Body of pancreas (tissue), 4 donors: ENCODE data around the gene SYCP3. TPM values are rescaled to one million over a fixed set of nuclear protein-coding genes. Genes with fewer than 3 reads are reported as not detected.

Experiments
- ATAC-seq: fragments of 150-250 bp; one replicate; pipeline ENCODE4 v1.9.1; 2016
- DNase-seq, 4 donors: peaks; one replicate each; pipeline ENCODE4 v3.0.0-alpha.2; 2019
- H3K27ac ChIP-seq, 4 donors: fragments of 200-600 bp; sonication (generic); 1 replicate in 3 of 4; 2 replicates in 1 of 4; pipeline versions ENCODE4 v1.5.1 to v1.6.1; 2016 to 2019; ENCODE audit warnings: mild to moderate bottlenecking in 1 of 4, mixed read lengths in 1 of 4, moderate library complexity in 1 of 4
- H3K27me3 ChIP-seq, 2 donors: fragments of 200-600 bp; sonication (generic); one replicate each; pipeline ENCODE4 v1.6.0; 2016; ENCODE audit warnings: mild to moderate bottlenecking in 1 of 2
- H3K36me3 ChIP-seq, 2 donors: fragments of 200-600 bp; sonication (generic); replicated peaks in 1 of 2; 2 replicates each; pipeline ENCODE4 v1.5.1; 2016; ENCODE audit warnings: low read depth in 2 of 2; ENCODE audit not compliant: insufficient read depth in 1 of 2
- H3K4me1 ChIP-seq: fragments of 200-600 bp; sonication (generic); one replicate; pipeline ENCODE4 v1.6.0; 2016
- H3K4me3 ChIP-seq, 2 donors: fragments of 200-600 bp; sonication (generic); 1 replicate in 1 of 2; 2 replicates in 1 of 2; pipeline ENCODE4 v1.5.1; 2016 to 2019
- H3K9me3 ChIP-seq, 3 donors: fragments of 200-600 bp; sonication (generic); 1 replicate in 2 of 3; 2 replicates in 1 of 3; pipeline ENCODE4 v1.5.1; 2016
- POLR2A ChIP-seq, 3 donors: fragments of 450-650 bp; IDR thresholded peaks; one replicate each; pipeline ENCODE4 v1.6.1; 2016; ENCODE audit warnings: antibody characterized with exemption in 3 of 3, mild to moderate bottlenecking in 2 of 3
- WGBS, 2 donors: methylation state at CpG; one replicate each; pipeline ENCODE4 v1.1.5; 2017; 5-methylcytosine and 5-hydroxymethylcytosine counted together
- intact Hi-C: fragments of 100-400 bp; cut with DNase I; formaldehyde crosslinking; loops from one replicate; pipeline ENCODE4 v1.15.1; 2023
- total RNA-seq, 2 donors: library from RNA; depleted of rRNA; stranded (reverse); fragments of >200 nt; gene quantifications; one replicate each; pipeline ENCODE4 v1.1.0, GENCODE V29; 2016
- TF ChIP-seq, protein P1 (sequence below), 7 experiments: fragments of 450-650 bp in 4 of 7; fragments of 200-600 bp in 3 of 7; sonication (generic) in 3 of 7; IDR thresholded peaks; one replicate each; pipeline ENCODE4 v1.5.1; 2016 to 2019; ENCODE audit warnings: antibody characterized with exemption in 7 of 7

The SYCP3 gene
- total RNA-seq, 2 donors from 2014 or later, result 0.26 TPM; not detected in 1

DNA sequence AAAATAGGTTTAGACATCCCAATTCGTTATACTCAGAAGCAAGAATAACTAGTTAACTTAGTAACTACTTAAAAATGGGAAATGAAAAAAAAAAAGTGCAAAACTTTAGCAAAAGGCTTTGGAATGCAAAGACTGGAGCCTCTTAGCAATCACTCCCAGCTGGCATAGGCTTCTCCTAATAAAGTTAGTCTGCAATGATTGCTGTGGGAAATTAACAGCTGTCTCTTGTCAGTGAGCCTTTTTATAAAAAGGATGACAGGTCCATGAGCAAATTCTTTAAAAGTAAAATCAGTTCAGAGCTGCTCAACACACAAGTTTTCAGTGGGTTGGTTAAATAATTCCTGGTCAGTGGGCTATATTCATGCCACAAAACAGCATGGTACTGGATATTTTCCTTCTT lies 7.4 kb upstream of the SYCP3 start:
- Histone ChIP-seq H3K4me1 (peaks cover 24% of the 10 kb centered on the region), H3K9me3 (no peaks in the 10 kb centered on the region), H3K36me3 (peaks cover 0 to 2% of the 10 kb centered on the region in 2 donors), H3K27me3 (no peaks in the 10 kb centered on the region), H3K27ac (peak overlapping the region in 2 of 4 donors; percentile 11 to 31), H3K4me3 (no peak overlapping the region)
- ATAC-seq (peak; percentile 85), DNase-seq (peak; percentile 27 to 70 (median 34))
- TF ChIP-seq, protein P1, sequence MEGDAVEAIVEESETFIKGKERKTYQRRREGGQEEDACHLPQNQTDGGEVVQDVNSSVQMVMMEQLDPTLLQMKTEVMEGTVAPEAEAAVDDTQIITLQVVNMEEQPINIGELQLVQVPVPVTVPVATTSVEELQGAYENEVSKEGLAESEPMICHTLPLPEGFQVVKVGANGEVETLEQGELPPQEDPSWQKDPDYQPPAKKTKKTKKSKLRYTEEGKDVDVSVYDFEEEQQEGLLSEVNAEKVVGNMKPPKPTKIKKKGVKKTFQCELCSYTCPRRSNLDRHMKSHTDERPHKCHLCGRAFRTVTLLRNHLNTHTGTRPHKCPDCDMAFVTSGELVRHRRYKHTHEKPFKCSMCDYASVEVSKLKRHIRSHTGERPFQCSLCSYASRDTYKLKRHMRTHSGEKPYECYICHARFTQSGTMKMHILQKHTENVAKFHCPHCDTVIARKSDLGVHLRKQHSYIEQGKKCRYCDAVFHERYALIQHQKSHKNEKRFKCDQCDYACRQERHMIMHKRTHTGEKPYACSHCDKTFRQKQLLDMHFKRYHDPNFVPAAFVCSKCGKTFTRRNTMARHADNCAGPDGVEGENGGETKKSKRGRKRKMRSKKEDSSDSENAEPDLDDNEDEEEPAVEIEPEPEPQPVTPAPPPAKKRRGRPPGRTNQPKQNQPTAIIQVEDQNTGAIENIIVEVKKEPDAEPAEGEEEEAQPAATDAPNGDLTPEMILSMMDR (IDR thresholded peaks at IDR 0.05), result no peak
- no peak for TF ChIP-seq POLR2A (IDR thresholded peaks at IDR 0.05)
- intact Hi-C loops, result no loop called here
- 41 to 51% methylated on average over 1 of the region's 1 CpG for WGBS, 2 donors

DNA sequence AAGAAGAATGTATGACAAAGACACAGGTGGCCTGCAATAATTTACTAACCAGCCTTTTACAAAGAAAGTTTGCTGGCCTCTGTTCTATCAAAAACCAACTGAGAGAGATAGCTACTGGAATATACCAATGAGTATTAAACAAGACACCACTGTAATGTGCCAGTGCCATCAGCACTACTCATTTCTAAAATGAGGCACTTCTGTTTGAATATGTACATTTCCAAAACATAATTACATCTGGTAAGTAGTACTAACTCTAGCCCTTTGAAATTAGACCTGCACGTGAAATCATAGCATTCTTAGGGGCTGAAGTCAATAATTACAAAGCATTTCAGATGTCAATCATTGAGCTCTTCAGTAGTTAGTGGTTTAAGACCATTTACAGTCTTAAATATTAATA lies 6.9 kb upstream of the SYCP3 start:
- H3K36me3 ChIP-seq, result peaks cover 0 to 2% of the 10 kb centered on the region in 2 donors
- 39 to 48% methylated on average over 1 of the region's 1 CpG for WGBS, 2 donors
- DNase-seq (no peak), ATAC-seq (peak; percentile 13)
- peaks cover 24% of the 10 kb centered on the region for H3K4me1 ChIP-seq
- no peaks in the 10 kb centered on the region for H3K9me3 ChIP-seq
- H3K27ac ChIP-seq, result peak overlapping the region in 2 of 4 donors; percentile 11 to 31
- H3K4me3 ChIP-seq, result no peak overlapping the region
- TF ChIP-seq, protein P1 (IDR thresholded peaks at IDR 0.05), result no peak
- TF ChIP-seq POLR2A (IDR thresholded peaks at IDR 0.05), result no peak
- intact Hi-C loops, result no loop called here
- H3K27me3 ChIP-seq, result no peaks in the 10 kb centered on the region

DNA sequence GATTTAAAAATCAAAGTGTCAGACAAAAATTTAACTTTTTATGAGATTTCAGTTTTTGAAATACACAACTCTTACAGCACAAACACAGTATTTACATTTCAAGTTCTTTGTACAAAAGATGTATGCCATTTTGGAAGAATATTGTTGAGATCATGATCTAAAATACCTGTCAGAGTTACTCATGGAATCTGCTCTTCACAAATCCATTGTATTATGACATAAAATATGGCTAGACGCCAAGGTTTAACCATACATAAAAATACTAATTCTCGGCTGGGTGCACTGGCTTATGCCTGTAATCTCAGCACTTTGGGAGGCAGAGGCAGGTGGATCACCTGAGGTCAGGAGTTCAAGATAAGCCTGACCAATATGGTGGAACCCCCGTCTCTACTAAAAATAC lies 6.2 kb upstream of the SYCP3 start:
- Histone ChIP-seq H3K27ac (no peak overlapping the region), H3K27me3 (no peaks in the 10 kb centered on the region), H3K9me3 (no peaks in the 10 kb centered on the region), H3K4me1 (peaks cover 24% of the 10 kb centered on the region), H3K36me3 (peaks cover 0 to 2% of the 10 kb centered on the region in 2 donors), H3K4me3 (no peak overlapping the region)
- WGBS, 2 donors, result 62 to 85% methylated on average over 2 to 3 of the region's 3 CpGs
- DNase-seq, result no peak
- ATAC-seq, result no peak
- intact Hi-C loops, result no loop called here
- TF ChIP-seq, protein P1 (IDR thresholded peaks at IDR 0.05), result no peak
- TF ChIP-seq POLR2A (IDR thresholded peaks at IDR 0.05), result no peak

DNA sequence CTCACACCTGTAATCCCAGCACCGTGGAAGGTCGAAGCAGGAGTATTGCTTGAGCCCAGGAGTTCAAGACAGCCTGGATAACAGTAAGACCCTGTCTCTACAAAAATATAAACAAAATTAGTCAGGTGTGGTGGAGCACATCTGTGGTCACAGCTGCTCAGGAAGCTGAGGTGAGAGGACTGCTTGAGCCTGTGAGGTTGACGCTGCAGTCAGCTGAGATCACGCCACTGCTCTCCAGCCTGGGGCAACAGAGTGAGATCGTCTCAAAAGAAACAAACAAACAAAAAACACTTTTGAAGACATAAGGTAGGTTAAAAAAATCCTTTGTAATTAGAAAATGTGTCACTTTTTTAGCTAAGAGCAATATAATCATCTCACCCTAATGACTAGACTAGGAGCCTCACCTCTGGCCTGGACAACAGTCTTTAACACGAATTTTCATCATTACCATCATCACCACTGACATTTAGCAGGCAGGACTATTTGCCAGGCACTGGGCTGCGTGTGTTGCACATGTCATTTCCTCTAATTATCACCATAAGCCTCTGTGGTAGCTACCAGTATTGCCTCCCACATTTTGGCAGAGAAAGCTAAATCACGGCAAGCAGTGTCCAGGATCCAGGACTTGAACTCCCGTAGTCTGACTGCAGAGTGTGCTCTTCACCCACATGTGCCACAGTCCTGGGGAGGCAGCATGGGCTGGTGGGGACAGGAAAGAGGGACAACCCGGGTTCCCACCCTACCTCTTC lies 4.6 kb upstream of the SYCP3 start:
- no peak for TF ChIP-seq POLR2A (IDR thresholded peaks at IDR 0.05)
- TF ChIP-seq, protein P1 (IDR thresholded peaks at IDR 0.05), result peak in 1 of 7 experiments; percentile 17
- peak in 1 of 4 donors; percentile 11 for DNase-seq
- intact Hi-C loops, result no loop called here
- Histone ChIP-seq H3K9me3 (no peaks in the 10 kb centered on the region), H3K4me3 (no peak overlapping the region), H3K36me3 (peaks cover 0 to 2% of the 10 kb centered on the region in 2 donors), H3K27me3 (no peaks in the 10 kb centered on the region), H3K4me1 (peaks cover 16% of the 10 kb centered on the region), H3K27ac (no peak overlapping the region)
- 76 to 79% methylated on average over 10 of the region's 10 CpGs for WGBS, 2 donors
- no peak for ATAC-seq

DNA sequence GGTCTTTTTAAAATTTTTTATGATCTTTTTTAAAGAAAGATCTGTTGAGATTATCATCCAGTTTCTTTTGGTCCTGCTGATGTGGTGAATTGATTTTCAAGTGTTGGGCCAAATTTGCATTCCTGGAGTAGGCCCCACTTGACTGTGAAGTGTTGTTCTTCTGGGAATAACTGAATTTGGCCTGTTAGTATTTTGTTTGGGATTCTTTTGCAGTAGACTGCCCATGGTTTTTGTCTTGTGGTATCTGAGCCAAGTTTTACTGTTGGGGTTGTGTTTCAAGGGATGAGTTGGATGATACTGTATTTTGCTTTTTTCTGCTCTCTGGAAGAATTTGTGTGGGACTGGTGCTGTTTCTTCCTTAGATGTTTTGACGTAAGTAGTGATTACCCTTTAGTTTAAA lies 4.0 kb upstream of the SYCP3 start:
- intact Hi-C loops, result no loop called here
- peaks cover 0 to under 1% of the 10 kb centered on the region in 2 donors for H3K36me3 ChIP-seq
- H3K4me1 ChIP-seq, result peaks cover 16% of the 10 kb centered on the region
- ATAC-seq (no peak), DNase-seq (no peak)
- no peak overlapping the region for H3K4me3 ChIP-seq
- no peak overlapping the region for H3K27ac ChIP-seq
- TF ChIP-seq, protein P1 (IDR thresholded peaks at IDR 0.05), result no peak
- TF ChIP-seq POLR2A (IDR thresholded peaks at IDR 0.05), result no peak
- no peaks in the 10 kb centered on the region for H3K9me3 ChIP-seq
- no peaks in the 10 kb centered on the region for H3K27me3 ChIP-seq
- WGBS, 2 donors, result 84 to 88% methylated on average over 1 of the region's 1 CpG
